Measurements from ENCODE around the gene GPR158.

The GPR158 gene

DNA sequence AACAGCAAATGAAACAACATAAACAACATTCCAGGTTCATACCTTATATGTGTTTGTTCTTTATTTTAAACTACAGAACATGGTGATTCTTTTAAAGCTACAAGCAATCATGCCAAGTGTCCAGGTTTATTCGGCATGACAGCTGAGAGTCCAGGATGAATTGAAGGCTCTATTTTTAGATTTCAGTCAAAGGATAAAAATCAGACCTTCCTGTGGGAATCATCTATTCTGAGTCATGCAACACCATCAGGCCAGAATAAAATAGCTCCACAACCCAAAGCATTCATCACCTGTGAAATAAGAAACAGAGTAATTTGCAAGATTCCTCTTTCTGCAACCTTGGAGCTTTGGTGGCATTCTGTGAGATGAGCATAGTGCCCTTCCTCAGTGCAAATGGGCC lies 466.8 kb downstream of the GPR158 start:
- H3K4ac ChIP-seq (ENCODE audit: low read depth, low read length), result no peak overlapping the region
- no peak overlapping the region for H3K27ac ChIP-seq (ENCODE audit: low read depth, low read length)
- no CpG with 5 or more reads among the region's 1 CpG for WGBS (ENCODE audit: extremely low coverage, insufficient coverage, insufficient read length)
- no peaks in the 10 kb centered on the region for H3K79me2 ChIP-seq (ENCODE audit: control insufficient read depth, insufficient read depth, low read length, poor library complexity)
- H4K91ac ChIP-seq (ENCODE audit: low read depth, low read length), result no peak overlapping the region
- no peaks in the 10 kb centered on the region for H3K27me3 ChIP-seq (ENCODE audit: insufficient read depth, low read length)
- H3K4me1 ChIP-seq (ENCODE audit: control insufficient read depth in 1 of 2, insufficient read depth in 2 of 2, low read length in 2 of 2), result no peaks in the 10 kb centered on the region
- no peak overlapping the region for H4K8ac ChIP-seq (ENCODE audit: low read depth, low read length)
- H3K36me3 ChIP-seq (ENCODE audit: control insufficient read depth in 1 of 2, insufficient read depth in 2 of 2, low read length in 2 of 2), result no peaks in the 10 kb centered on the region
- H3K18ac ChIP-seq (ENCODE audit: low read length), result no peak overlapping the region
- no peak overlapping the region for H3K9ac ChIP-seq (ENCODE audit: low read length)
- no peak for DNase-seq
- no peak overlapping the region for H2BK5ac ChIP-seq (ENCODE audit: low read depth, low read length, poor library complexity)
- H3K23ac ChIP-seq (ENCODE audit: low read length), result no peak overlapping the region
- no peaks in the 10 kb centered on the region for H3K79me1 ChIP-seq (ENCODE audit: low read length)
- no peak overlapping the region for H2AFZ ChIP-seq (ENCODE audit: insufficient read depth, low read length, poor library complexity)
- no peak overlapping the region for H2BK12ac ChIP-seq (ENCODE audit: low read length)
- H3K9me3 ChIP-seq (ENCODE audit: insufficient read depth, low read depth, low read length), result no peaks in the 10 kb centered on the region
- no peak overlapping the region for H3K4me2 ChIP-seq (ENCODE audit: low read length)
- H3K14ac ChIP-seq (ENCODE audit: low read length), result no peak overlapping the region
- H3K4me3 ChIP-seq (ENCODE audit: low read depth, low read length), result no peak overlapping the region
- no peak overlapping the region for H2AK5ac ChIP-seq (ENCODE audit: low read length)
- H4K12ac ChIP-seq (ENCODE audit: low read depth, low read length), result no peak overlapping the region
- H2BK120ac ChIP-seq (ENCODE audit: insufficient read depth, low read length, poor library complexity), result no peak overlapping the region

GRCh38 chr10:25642721-25643120 lies 467.9 kb downstream of the GPR158 start:
- H3K27me3 ChIP-seq (ENCODE audit: insufficient read depth, low read length), result no peaks in the 10 kb centered on the region

GRCh38 chr10:25646371-25646770 lies 471.6 kb downstream of the GPR158 start:
- WGBS (ENCODE audit: extremely low coverage, insufficient coverage, insufficient read length), result no CpG with 5 or more reads among the region's 2 CpGs
- H3K9me3 ChIP-seq (ENCODE audit: insufficient read depth, low read depth, low read length), result no peaks in the 10 kb centered on the region
- H3K4ac ChIP-seq (ENCODE audit: low read depth, low read length), result no peak overlapping the region
- H2AFZ ChIP-seq (ENCODE audit: insufficient read depth, low read length, poor library complexity), result no peak overlapping the region
- no peaks in the 10 kb centered on the region for H3K79me2 ChIP-seq (ENCODE audit: control insufficient read depth, insufficient read depth, low read length, poor library complexity)
- H3K23ac ChIP-seq (ENCODE audit: low read length), result no peak overlapping the region
- no peak overlapping the region for H3K18ac ChIP-seq (ENCODE audit: low read length)
- H3K79me1 ChIP-seq (ENCODE audit: low read length), result no peaks in the 10 kb centered on the region
- no peak overlapping the region for H2BK12ac ChIP-seq (ENCODE audit: low read length)
- no peak overlapping the region for H2BK5ac ChIP-seq (ENCODE audit: low read depth, low read length, poor library complexity)
- no peak overlapping the region for H3K14ac ChIP-seq (ENCODE audit: low read length)
- H3K4me2 ChIP-seq (ENCODE audit: low read length), result no peak overlapping the region
- no peak overlapping the region for H4K91ac ChIP-seq (ENCODE audit: low read depth, low read length)
- no peak overlapping the region for H2BK120ac ChIP-seq (ENCODE audit: insufficient read depth, low read length, poor library complexity)
- H3K27ac ChIP-seq (ENCODE audit: low read depth, low read length), result no peak overlapping the region
- no peak overlapping the region for H3K4me3 ChIP-seq (ENCODE audit: low read depth, low read length)
- no peak overlapping the region for H4K8ac ChIP-seq (ENCODE audit: low read depth, low read length)
- DNase-seq, result no peak
- no peak overlapping the region for H4K12ac ChIP-seq (ENCODE audit: low read depth, low read length)
- H3K4me1 ChIP-seq (ENCODE audit: control insufficient read depth in 1 of 2, insufficient read depth in 2 of 2, low read length in 2 of 2), result no peaks in the 10 kb centered on the region
- no peaks in the 10 kb centered on the region for H3K27me3 ChIP-seq (ENCODE audit: insufficient read depth, low read length)
- no peak overlapping the region for H3K9ac ChIP-seq (ENCODE audit: low read length)
- H2AK5ac ChIP-seq (ENCODE audit: low read length), result no peak overlapping the region
- no peaks in the 10 kb centered on the region for H3K36me3 ChIP-seq (ENCODE audit: control insufficient read depth in 1 of 2, insufficient read depth in 2 of 2, low read length in 2 of 2)

More at GRCh38 chr10:25642721-25643120, 467.9 kb downstream of the GPR158 start:
- no peak for DNase-seq
- Histone ChIP-seq H4K91ac (ENCODE audit: low read depth, low read length) (no peak overlapping the region), H3K4me3 (ENCODE audit: low read depth, low read length) (no peak overlapping the region), H3K23ac (ENCODE audit: low read length) (no peak overlapping the region), H3K14ac (ENCODE audit: low read length) (no peak overlapping the region), H3K4me2 (ENCODE audit: low read length) (no peak overlapping the region), H3K18ac (ENCODE audit: low read length) (no peak overlapping the region), H3K36me3 (ENCODE audit: control insufficient read depth in 1 of 2, insufficient read depth in 2 of 2, low read length in 2 of 2) (no peaks in the 10 kb centered on the region), H2AFZ (ENCODE audit: insufficient read depth, low read length, poor library complexity) (no peak overlapping the region), H3K9me3 (ENCODE audit: insufficient read depth, low read depth, low read length) (no peaks in the 10 kb centered on the region), H3K9ac (ENCODE audit: low read length) (no peak overlapping the region), H4K8ac (ENCODE audit: low read depth, low read length) (no peak overlapping the region), H3K79me2 (ENCODE audit: control insufficient read depth, insufficient read depth, low read length, poor library complexity) (no peaks in the 10 kb centered on the region), H3K4ac (ENCODE audit: low read depth, low read length) (no peak overlapping the region), H3K4me1 (ENCODE audit: control insufficient read depth in 1 of 2, insufficient read depth in 2 of 2, low read length in 2 of 2) (no peaks in the 10 kb centered on the region), H3K27ac (ENCODE audit: low read depth, low read length) (no peak overlapping the region), H2BK120ac (ENCODE audit: insufficient read depth, low read length, poor library complexity) (no peak overlapping the region), H2BK12ac (ENCODE audit: low read length) (no peak overlapping the region), H4K12ac (ENCODE audit: low read depth, low read length) (no peak overlapping the region), H2AK5ac (ENCODE audit: low read length) (no peak overlapping the region), H2BK5ac (ENCODE audit: low read depth, low read length, poor library complexity) (no peak overlapping the region), H3K79me1 (ENCODE audit: low read length) (no peaks in the 10 kb centered on the region)
- WGBS (ENCODE audit: extremely low coverage, insufficient coverage, insufficient read length), result no CpG with 5 or more reads among the region's 3 CpGs

GRCh38 chr10:25651534-25651933 lies 476.7 kb downstream of the GPR158 start:
- H3K4me3 ChIP-seq (ENCODE audit: low read depth, low read length), result no peak overlapping the region
- H3K79me2 ChIP-seq (ENCODE audit: control insufficient read depth, insufficient read depth, low read length, poor library complexity), result no peaks in the 10 kb centered on the region
- no peaks in the 10 kb centered on the region for H3K36me3 ChIP-seq (ENCODE audit: control insufficient read depth in 1 of 2, insufficient read depth in 2 of 2, low read length in 2 of 2)
- H3K14ac ChIP-seq (ENCODE audit: low read length), result no peak overlapping the region
- H3K27me3 ChIP-seq (ENCODE audit: insufficient read depth, low read length), result no peaks in the 10 kb centered on the region
- H2BK12ac ChIP-seq (ENCODE audit: low read length), result no peak overlapping the region
- WGBS (ENCODE audit: extremely low coverage, insufficient coverage, insufficient read length), result no CpG with 5 or more reads among the region's 2 CpGs
- H3K27ac ChIP-seq (ENCODE audit: low read depth, low read length), result no peak overlapping the region
- H3K9ac ChIP-seq (ENCODE audit: low read length), result no peak overlapping the region
- H3K18ac ChIP-seq (ENCODE audit: low read length), result no peak overlapping the region
- H3K79me1 ChIP-seq (ENCODE audit: low read length), result no peaks in the 10 kb centered on the region
- H3K4me2 ChIP-seq (ENCODE audit: low read length), result no peak overlapping the region
- H2AK5ac ChIP-seq (ENCODE audit: low read length), result no peak overlapping the region
- no peak overlapping the region for H4K12ac ChIP-seq (ENCODE audit: low read depth, low read length)
- H3K4me1 ChIP-seq (ENCODE audit: control insufficient read depth in 1 of 2, insufficient read depth in 2 of 2, low read length in 2 of 2), result no peaks in the 10 kb centered on the region
- no peak overlapping the region for H3K4ac ChIP-seq (ENCODE audit: low read depth, low read length)
- no peak overlapping the region for H2BK120ac ChIP-seq (ENCODE audit: insufficient read depth, low read length, poor library complexity)
- H2AFZ ChIP-seq (ENCODE audit: insufficient read depth, low read length, poor library complexity), result no peak overlapping the region
- no peaks in the 10 kb centered on the region for H3K9me3 ChIP-seq (ENCODE audit: insufficient read depth, low read depth, low read length)
- H4K91ac ChIP-seq (ENCODE audit: low read depth, low read length), result no peak overlapping the region
- H2BK5ac ChIP-seq (ENCODE audit: low read depth, low read length, poor library complexity), result no peak overlapping the region
- no peak overlapping the region for H4K8ac ChIP-seq (ENCODE audit: low read depth, low read length)
- H3K23ac ChIP-seq (ENCODE audit: low read length), result no peak overlapping the region
- DNase-seq, result no peak

Measured in trophoblast cell (in vitro differentiated cells and primary cell).